Tibial artery (tissue), 4 donors: ENCODE data around the gene TRIM67.

ENCODE experiments used
- DNase-seq, 2 donors: peaks; one replicate each; pipeline ENCODE4 v3.0.0-alpha.2; 2019
- H3K27ac ChIP-seq, 2 donors: fragments of 200-600 bp; sonication (generic) in 1 of 2; 1 replicate in 1 of 2; 2 replicates in 1 of 2; pipeline ENCODE4 v1.5.1; 2018 to 2019; ENCODE audit warnings: mild to moderate bottlenecking in 1 of 2
- H3K27me3 ChIP-seq, 2 donors: fragments of 200-600 bp; sonication (generic) in 1 of 2; one replicate each; pipeline versions ENCODE4 v1.5.1 to v1.6.0; 2016 to 2019
- H3K36me3 ChIP-seq, 3 donors: fragments of 200-600 bp; sonication (generic) in 2 of 3; one replicate each; pipeline ENCODE4 v1.5.1; 2016 to 2019; ENCODE audit warnings: mild to moderate bottlenecking in 2 of 3
- H3K4me1 ChIP-seq, 4 donors: fragments of 200-600 bp; sonication (generic) in 2 of 4; 1 replicate in 3 of 4; 2 replicates in 1 of 4; pipeline ENCODE4 v1.5.1; 2016 to 2019
- H3K4me3 ChIP-seq, 2 donors: fragments of 200-600 bp; sonication (generic) in 1 of 2; 1 replicate in 1 of 2; 2 replicates in 1 of 2; pipeline ENCODE4 v1.5.1; 2018 to 2019; ENCODE audit warnings: mild to moderate bottlenecking in 2 of 2
- H3K9me3 ChIP-seq, 3 donors: fragments of 200-600 bp; sonication (generic) in 1 of 3; one replicate each; pipeline ENCODE4 v1.5.1; 2016 to 2019
- intact Hi-C: fragments of 100-400 bp; cut with DNase I; formaldehyde crosslinking; loops from one replicate; pipeline ENCODE4 v1.15.0; 2023; ENCODE audit warnings: low total_unique reads
- TF ChIP-seq, protein P1 (sequence below), 2 experiments: fragments of 200-600 bp in 1 of 2; fragments of 450-650 bp in 1 of 2; IDR thresholded peaks; one replicate each; pipeline ENCODE4 v1.5.1; 2017 to 2019; ENCODE audit warnings: antibody characterized with exemption in 2 of 2, mild to moderate bottlenecking in 1 of 2, moderate library complexity in 1 of 2

Gene TRIM67

DNA sequence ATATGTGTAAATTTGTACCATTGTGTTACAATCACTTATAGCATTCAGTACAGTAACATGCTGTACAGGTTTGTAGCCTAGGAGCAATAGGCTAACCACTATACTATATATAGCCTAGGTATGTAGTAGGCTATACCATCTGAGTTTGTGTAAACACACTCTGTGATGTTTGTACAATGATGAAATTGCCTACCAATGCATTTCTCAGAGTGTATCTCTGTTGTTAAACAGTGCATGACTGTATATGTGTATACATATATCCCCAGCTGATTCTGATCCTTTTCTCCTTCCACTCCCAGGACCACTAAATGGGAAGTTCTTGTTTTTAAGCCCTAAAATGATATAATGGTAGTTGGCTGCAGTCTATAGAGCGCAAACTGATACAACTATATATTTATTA, 86.9 kb downstream of the TRIM67 start:
- DNase-seq: no peak
- H3K4me3 ChIP-seq: no peak overlapping the region
- peaks cover 0 to 16% (median 5%) of the 10 kb centered on the region in 4 donors for H3K4me1 ChIP-seq
- H3K36me3 ChIP-seq: peaks cover 10 to 26% (median 19%) of the 10 kb centered on the region in 3 donors
- intact Hi-C loops: no loop called here
- H3K27me3 ChIP-seq: no peaks in the 10 kb centered on the region
- H3K27ac ChIP-seq: no peak overlapping the region
- TF ChIP-seq, protein P1, sequence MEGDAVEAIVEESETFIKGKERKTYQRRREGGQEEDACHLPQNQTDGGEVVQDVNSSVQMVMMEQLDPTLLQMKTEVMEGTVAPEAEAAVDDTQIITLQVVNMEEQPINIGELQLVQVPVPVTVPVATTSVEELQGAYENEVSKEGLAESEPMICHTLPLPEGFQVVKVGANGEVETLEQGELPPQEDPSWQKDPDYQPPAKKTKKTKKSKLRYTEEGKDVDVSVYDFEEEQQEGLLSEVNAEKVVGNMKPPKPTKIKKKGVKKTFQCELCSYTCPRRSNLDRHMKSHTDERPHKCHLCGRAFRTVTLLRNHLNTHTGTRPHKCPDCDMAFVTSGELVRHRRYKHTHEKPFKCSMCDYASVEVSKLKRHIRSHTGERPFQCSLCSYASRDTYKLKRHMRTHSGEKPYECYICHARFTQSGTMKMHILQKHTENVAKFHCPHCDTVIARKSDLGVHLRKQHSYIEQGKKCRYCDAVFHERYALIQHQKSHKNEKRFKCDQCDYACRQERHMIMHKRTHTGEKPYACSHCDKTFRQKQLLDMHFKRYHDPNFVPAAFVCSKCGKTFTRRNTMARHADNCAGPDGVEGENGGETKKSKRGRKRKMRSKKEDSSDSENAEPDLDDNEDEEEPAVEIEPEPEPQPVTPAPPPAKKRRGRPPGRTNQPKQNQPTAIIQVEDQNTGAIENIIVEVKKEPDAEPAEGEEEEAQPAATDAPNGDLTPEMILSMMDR (IDR thresholded peaks at IDR 0.05): no peak
- no peaks in the 10 kb centered on the region for H3K9me3 ChIP-seq

- TF ChIP-seq, protein P1 (IDR thresholded peaks at IDR 0.05): no peak
- H3K27me3 ChIP-seq: no peaks in the 10 kb centered on the region
- no peak overlapping the region for H3K4me3 ChIP-seq
- no peaks in the 10 kb centered on the region for H3K4me1 ChIP-seq
- no peak overlapping the region for H3K27ac ChIP-seq
- no peaks in the 10 kb centered on the region for H3K9me3 ChIP-seq
- DNase-seq: no peak
- intact Hi-C loops: no loop called here
- peaks cover 21 to 59% (median 36%) of the 10 kb centered on the region in 3 donors for H3K36me3 ChIP-seq
Measured at GRCh38 chr1:231252336-231252735, 90.5 kb downstream of the TRIM67 start.

DNA sequence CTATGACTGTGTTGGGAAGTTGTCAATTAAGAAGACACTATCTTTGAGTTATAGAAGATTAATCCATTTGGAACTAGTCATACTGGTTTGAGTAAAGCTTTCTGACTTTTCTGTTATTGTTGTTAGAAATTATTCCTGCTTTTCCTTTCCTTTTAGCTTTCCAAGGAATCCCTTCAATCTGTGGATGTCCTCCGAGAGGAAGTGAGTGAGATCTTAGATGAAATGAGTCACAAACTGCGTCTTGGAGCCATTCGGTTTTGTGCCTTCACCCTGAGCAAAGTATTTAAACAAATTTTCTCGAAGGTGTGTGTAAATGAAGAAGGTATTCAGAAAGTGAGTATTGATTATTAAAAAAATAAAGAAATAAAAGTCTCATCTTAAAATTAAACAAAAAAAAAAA, 98.5 kb downstream of the TRIM67 start:
- intact Hi-C loops: no loop called here
- no peak overlapping the region for H3K4me3 ChIP-seq
- no peaks in the 10 kb centered on the region for H3K9me3 ChIP-seq
- DNase-seq: no peak
- TF ChIP-seq, protein P1 (IDR thresholded peaks at IDR 0.05): no peak
- no peaks in the 10 kb centered on the region for H3K4me1 ChIP-seq
- no peak overlapping the region for H3K27ac ChIP-seq
- H3K27me3 ChIP-seq: no peaks in the 10 kb centered on the region
- H3K36me3 ChIP-seq: peaks cover 50 to 89% (median 73%) of the 10 kb centered on the region in 3 donors

- no peaks in the 10 kb centered on the region for H3K27me3 ChIP-seq
- TF ChIP-seq, protein P1 (IDR thresholded peaks at IDR 0.05): no peak
- no peaks in the 10 kb centered on the region for H3K9me3 ChIP-seq
- H3K4me3 ChIP-seq: no peak overlapping the region
- H3K36me3 ChIP-seq: peaks cover 67 to 94% (median 88%) of the 10 kb centered on the region in 3 donors
- DNase-seq: no peak
- intact Hi-C loops: no loop called here
- H3K4me1 ChIP-seq: no peaks in the 10 kb centered on the region
- no peak overlapping the region for H3K27ac ChIP-seq
Measured at GRCh38 chr1:231264642-231265041, 102.8 kb downstream of the TRIM67 start.

DNA sequence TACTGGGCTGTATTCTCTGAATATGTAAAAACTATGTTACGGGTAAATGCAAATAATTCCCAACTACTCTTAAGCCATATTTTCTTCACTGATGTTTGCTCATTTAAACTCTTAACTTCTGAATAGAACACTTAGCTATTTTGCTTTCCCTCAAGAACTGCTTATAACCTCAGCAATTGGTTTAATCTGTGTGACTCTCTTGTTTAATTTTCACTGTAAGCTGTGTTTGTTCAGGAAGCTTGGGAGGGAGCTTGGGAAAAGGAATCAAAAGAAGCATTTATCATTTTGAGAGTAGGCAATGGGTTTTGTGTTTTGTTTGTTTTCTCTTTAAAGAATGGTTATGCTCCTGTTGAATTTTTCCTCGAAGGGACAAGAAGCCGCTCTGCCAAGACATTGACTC, 103.5 kb downstream of the TRIM67 start:
- no peak overlapping the region for H3K4me3 ChIP-seq
- peaks cover 67 to 94% (median 87%) of the 10 kb centered on the region in 3 donors for H3K36me3 ChIP-seq
- intact Hi-C loops: no loop called here
- no peaks in the 10 kb centered on the region for H3K4me1 ChIP-seq
- H3K9me3 ChIP-seq: no peaks in the 10 kb centered on the region
- DNase-seq: no peak
- H3K27me3 ChIP-seq: no peaks in the 10 kb centered on the region
- no peak overlapping the region for H3K27ac ChIP-seq
- TF ChIP-seq, protein P1 (IDR thresholded peaks at IDR 0.05): no peak

GRCh38 chr1:231266811-231267322, 105.0 kb downstream of the TRIM67 start:
- no peaks in the 10 kb centered on the region for H3K9me3 ChIP-seq
- peaks cover 56 to 94% (median 78%) of the 10 kb centered on the region in 3 donors for H3K36me3 ChIP-seq
- no peak for DNase-seq
- no peak overlapping the region for H3K27ac ChIP-seq
- TF ChIP-seq, protein P1 (IDR thresholded peaks at IDR 0.05): no peak
- H3K4me3 ChIP-seq: no peak overlapping the region
- H3K4me1 ChIP-seq: no peaks in the 10 kb centered on the region
- no peaks in the 10 kb centered on the region for H3K27me3 ChIP-seq
- intact Hi-C loops: no loop called here
